ENCODE measurements around the gene VAMP5.
A peak's percentile ranks its signal among the peaks of the same experiment; 100 is the strongest.

VAMP5 gene

GRCh38 chr2:85604568-85605339, 20.5 kb downstream of the VAMP5 start:
- DNase-seq (ENCODE audit: low read depth) = no peak
- no peak overlapping the region for H3K4me3 ChIP-seq (ENCODE audit: low read depth, low read length)
- TF ChIP-seq CTCF (IDR thresholded peaks at IDR 0.05; ENCODE audit: control insufficient read depth, extremely low read depth, insufficient read depth) = no peak

- H3K4me3 ChIP-seq (ENCODE audit: low read depth, low read length) = no peak overlapping the region
- TF ChIP-seq CTCF (IDR thresholded peaks at IDR 0.05; ENCODE audit: control insufficient read depth, extremely low read depth, insufficient read depth) = no peak
- DNase-seq (ENCODE audit: low read depth) = no peak
These were observed 21.3 kb downstream of the VAMP5 start for GRCh38 chr2:85605406-85606115.

GRCh38 chr2:85606116-85606455, 21.9 kb downstream of the VAMP5 start:
- no peak for TF ChIP-seq CTCF (IDR thresholded peaks at IDR 0.05; ENCODE audit: control insufficient read depth, extremely low read depth, insufficient read depth)
- H3K4me3 ChIP-seq (ENCODE audit: low read depth, low read length) = no peak overlapping the region
- DNase-seq (ENCODE audit: low read depth) = no peak

GRCh38 chr2:85607268-85608215, 23.3 kb downstream of the VAMP5 start:
- no peak for DNase-seq (ENCODE audit: low read depth)
- no peak for TF ChIP-seq CTCF (IDR thresholded peaks at IDR 0.05; ENCODE audit: control insufficient read depth, extremely low read depth, insufficient read depth)
- no peak overlapping the region for H3K4me3 ChIP-seq (ENCODE audit: low read depth, low read length)

- no peak for DNase-seq (ENCODE audit: low read depth)
- H3K4me3 ChIP-seq (ENCODE audit: low read depth, low read length) = peak overlapping the region; percentile 66
- TF ChIP-seq CTCF (IDR thresholded peaks at IDR 0.05; ENCODE audit: control insufficient read depth, extremely low read depth, insufficient read depth) = no peak
These were observed 27.0 kb downstream of the VAMP5 start for GRCh38 chr2:85611217-85611704.

- TF ChIP-seq CTCF (IDR thresholded peaks at IDR 0.05; ENCODE audit: control insufficient read depth, extremely low read depth, insufficient read depth) = no peak
These were observed 27.7 kb downstream of the VAMP5 start, which contains the start of gene C2orf68 for GRCh38 chr2:85611705-85612587. C2orf68 (minus strand) TSS chr2:85612066; CDS start chr2:85611984, 82 bp downstream.

More at GRCh38 chr2:85611705-85612587, 27.7 kb downstream of the VAMP5 start, which contains the start of gene C2orf68:
- DNase-seq (ENCODE audit: low read depth) = no peak
- H3K4me3 ChIP-seq (ENCODE audit: low read depth, low read length) = peak within 1 kb of the TSS; percentile 66
